Activated CD4-positive, alpha-beta T cell treated with anti-CD3 and anti-CD28 coated beads, Interleukin-2, amount 10 ng/mL, durations not matched to agents 24 days and 14 days (primary cell): ENCODE results near the gene KMT2D. TPM values are rescaled to one million over a fixed set of nuclear protein-coding genes. Genes with fewer than 3 reads are reported as not detected.

Source experiments
- DNase-seq: peaks from one replicate; pipeline ENCODE4 v3.0.0; 2022
- H3K27ac Mint-ChIP-seq: one replicate; pipeline ENCODE4 v1.8.0; 2022; ENCODE audit warnings: mild to moderate bottlenecking, mixed read lengths
- H3K27me3 Mint-ChIP-seq: one replicate; pipeline ENCODE4 v1.8.0; 2022; ENCODE audit warnings: mixed read lengths
- H3K36me3 Mint-ChIP-seq: one replicate; pipeline ENCODE4 v1.8.0; 2022; ENCODE audit warnings: low read depth, mild to moderate bottlenecking, mixed read lengths
- H3K4me1 Mint-ChIP-seq: one replicate; pipeline ENCODE4 v1.8.0; 2021; ENCODE audit warnings: mixed read lengths
- H3K4me3 Mint-ChIP-seq: one replicate; pipeline ENCODE4 v1.8.0; 2022; ENCODE audit warnings: mild to moderate bottlenecking, moderate library complexity, mixed read lengths
- H3K9me3 Mint-ChIP-seq: one replicate; pipeline ENCODE4 v1.8.0; 2021; ENCODE audit warnings: mixed read lengths
- intact Hi-C: fragments of 100-400 bp; cut with micrococcal nuclease; formaldehyde crosslinking; loops from one replicate; pipeline ENCODE4 v1.15.1; 2023
- total RNA-seq: library from RNA; stranded (reverse); gene quantifications from 2 replicates; pipeline ENCODE4 v1.2.3, GENCODE V29; 2022

Gene KMT2D
- total RNA-seq, 1 donor from 2014 or later = 101 TPM

GRCh38 chr12:49030714-49031572 is 29.7 kb downstream of the KMT2D start:
- no peak for DNase-seq
- Mint-ChIP-seq H3K27me3 (no peaks in the 10 kb centered on the region), H3K36me3 (peaks cover 56% of the 10 kb centered on the region), H3K9me3 (no peaks in the 10 kb centered on the region), H3K4me1 (no peaks in the 10 kb centered on the region), H3K27ac (no peak overlapping the region), H3K4me3 (no peak overlapping the region)
- intact Hi-C loops = no loop called here

GRCh38 chr12:49030119-49030518 is 30.5 kb downstream of the KMT2D start:
- Mint-ChIP-seq H3K4me3 (no peak overlapping the region), H3K27ac (no peak overlapping the region), H3K27me3 (no peaks in the 10 kb centered on the region), H3K4me1 (no peaks in the 10 kb centered on the region), H3K9me3 (no peaks in the 10 kb centered on the region), H3K36me3 (peaks cover 62% of the 10 kb centered on the region)
- intact Hi-C loops = no loop called here
- no peak for DNase-seq

GRCh38 chr12:49028666-49029275 is 31.8 kb downstream of the KMT2D start:
- no peaks in the 10 kb centered on the region for H3K4me1 Mint-ChIP-seq
- no peak overlapping the region for H3K27ac Mint-ChIP-seq
- DNase-seq = no peak
- intact Hi-C loops = no loop called here
- H3K4me3 Mint-ChIP-seq = no peak overlapping the region
- H3K9me3 Mint-ChIP-seq = no peaks in the 10 kb centered on the region
- H3K36me3 Mint-ChIP-seq = peaks cover 67% of the 10 kb centered on the region
- H3K27me3 Mint-ChIP-seq = no peaks in the 10 kb centered on the region

GRCh38 chr12:49027846-49028555 is 32.6 kb downstream of the KMT2D start:
- H3K27me3 Mint-ChIP-seq = no peaks in the 10 kb centered on the region
- peak overlapping the region; percentile 67 for H3K27ac Mint-ChIP-seq
- no peaks in the 10 kb centered on the region for H3K4me1 Mint-ChIP-seq
- DNase-seq = no peak
- no peaks in the 10 kb centered on the region for H3K9me3 Mint-ChIP-seq
- H3K36me3 Mint-ChIP-seq = peaks cover 68% of the 10 kb centered on the region
- intact Hi-C loops = no loop called here
- H3K4me3 Mint-ChIP-seq = no peak overlapping the region

- no peak overlapping the region for H3K27ac Mint-ChIP-seq
- intact Hi-C loops = no loop called here
- H3K27me3 Mint-ChIP-seq = no peaks in the 10 kb centered on the region
- peaks cover 72% of the 10 kb centered on the region for H3K36me3 Mint-ChIP-seq
- H3K4me3 Mint-ChIP-seq = no peak overlapping the region
- H3K4me1 Mint-ChIP-seq = no peaks in the 10 kb centered on the region
- no peaks in the 10 kb centered on the region for H3K9me3 Mint-ChIP-seq
- no peak for DNase-seq
Measured at GRCh38 chr12:49026678-49027480, 33.7 kb downstream of the KMT2D start.

- no peaks in the 10 kb centered on the region for H3K9me3 Mint-ChIP-seq
- H3K27ac Mint-ChIP-seq = no peak overlapping the region
- no peak overlapping the region for H3K4me3 Mint-ChIP-seq
- no peaks in the 10 kb centered on the region for H3K27me3 Mint-ChIP-seq
- H3K4me1 Mint-ChIP-seq = no peaks in the 10 kb centered on the region
- no peak for DNase-seq
- H3K36me3 Mint-ChIP-seq = peaks cover 72% of the 10 kb centered on the region
- intact Hi-C loops = no loop called here
Measured at GRCh38 chr12:49026101-49026500, 34.5 kb downstream of the KMT2D start.

- Mint-ChIP-seq H3K36me3 (peaks cover 74% of the 10 kb centered on the region), H3K4me1 (no peaks in the 10 kb centered on the region), H3K27me3 (no peaks in the 10 kb centered on the region), H3K9me3 (no peaks in the 10 kb centered on the region), H3K4me3 (no peak overlapping the region), H3K27ac (no peak overlapping the region)
- no peak for DNase-seq
- intact Hi-C loops = no loop called here
Measured at GRCh38 chr12:49025463-49025862, 35.1 kb downstream of the KMT2D start.

GRCh38 chr12:49024543-49024942 is 36.1 kb downstream of the KMT2D start:
- Mint-ChIP-seq H3K9me3 (no peaks in the 10 kb centered on the region), H3K36me3 (peaks cover 74% of the 10 kb centered on the region), H3K27ac (no peak overlapping the region), H3K4me1 (peaks cover 5% of the 10 kb centered on the region), H3K4me3 (no peak overlapping the region), H3K27me3 (no peaks in the 10 kb centered on the region)
- DNase-seq = no peak
- intact Hi-C loops = no loop called here

- no peaks in the 10 kb centered on the region for H3K27me3 Mint-ChIP-seq
- DNase-seq = no peak
- no peak overlapping the region for H3K4me3 Mint-ChIP-seq
- H3K27ac Mint-ChIP-seq = no peak overlapping the region
- peaks cover 10% of the 10 kb centered on the region for H3K4me1 Mint-ChIP-seq
- no peaks in the 10 kb centered on the region for H3K9me3 Mint-ChIP-seq
- intact Hi-C loops = no loop called here
- H3K36me3 Mint-ChIP-seq = peaks cover 73% of the 10 kb centered on the region
Measured at GRCh38 chr12:49023812-49024211, 36.8 kb downstream of the KMT2D start.

GRCh38 chr12:49022558-49023178 is 37.9 kb downstream of the KMT2D start:
- DNase-seq = no peak
- Mint-ChIP-seq H3K27me3 (no peaks in the 10 kb centered on the region), H3K36me3 (peaks cover 67% of the 10 kb centered on the region), H3K27ac (peak overlapping the region; percentile 72), H3K4me1 (peaks cover 14% of the 10 kb centered on the region), H3K4me3 (no peak overlapping the region), H3K9me3 (no peaks in the 10 kb centered on the region)
- intact Hi-C loops = no loop called here

- DNase-seq = no peak
- Mint-ChIP-seq H3K36me3 (peaks cover 59% of the 10 kb centered on the region), H3K4me3 (no peak overlapping the region), H3K27ac (no peak overlapping the region), H3K9me3 (no peaks in the 10 kb centered on the region), H3K4me1 (peaks cover 21% of the 10 kb centered on the region), H3K27me3 (no peaks in the 10 kb centered on the region)
- intact Hi-C loops = no loop called here
Measured at GRCh38 chr12:49021292-49021915, 39.2 kb downstream of the KMT2D start.

- H3K27me3 Mint-ChIP-seq = no peaks in the 10 kb centered on the region
- H3K4me3 Mint-ChIP-seq = no peak overlapping the region
- peaks cover 23% of the 10 kb centered on the region for H3K4me1 Mint-ChIP-seq
- H3K36me3 Mint-ChIP-seq = peaks cover 53% of the 10 kb centered on the region
- no peak overlapping the region for H3K27ac Mint-ChIP-seq
- H3K9me3 Mint-ChIP-seq = no peaks in the 10 kb centered on the region
- no peak for DNase-seq
- intact Hi-C loops = no loop called here
Measured at GRCh38 chr12:49020441-49020840, 40.2 kb downstream of the KMT2D start.
